ENCODE measurements around the gene ADK. TPM values are rescaled to one million over a fixed set of nuclear protein-coding genes. Genes with fewer than 3 reads are reported as not detected.

The ADK gene
- total and polyA plus RNA-seq, 2 donors from 2014 or later: 33.0 to 38.3 TPM

GRCh38 chr10:74593470-74593869 is 442.4 kb downstream of the ADK start:
- H3K4me3 ChIP-seq (ENCODE audit: low read length in 3 of 3): no peak overlapping the region
- peak in 2 of 5 donors; percentile 33 to 75 for DNase-seq
- H3K27me3 ChIP-seq (ENCODE audit: control insufficient read depth, insufficient read depth, low read length): no peaks in the 10 kb centered on the region
- intact Hi-C loops (cut with DNase I): no loop called here
- peaks cover 0 to 19% (median 2%) of the 10 kb centered on the region in 3 donors for H3K4me1 ChIP-seq (ENCODE audit: control insufficient read depth in 2 of 3, insufficient read depth in 2 of 3, low read depth in 1 of 3, low read length in 3 of 3)
- no peak overlapping the region for H3K9ac ChIP-seq (ENCODE audit: low read length in 3 of 3)
- FAIRE-seq: no peak
- H3K36me3 ChIP-seq (ENCODE audit: control insufficient read depth in 2 of 3, insufficient read depth in 3 of 3, low read length in 3 of 3): no peaks in the 10 kb centered on the region
- TF ChIP-seq CTCF (IDR thresholded peaks at IDR 0.05; ENCODE audit: borderline replicate concordance, extremely low read depth, insufficient read depth): no peak
- no peak overlapping the region for H3K27ac ChIP-seq (ENCODE audit: low read depth in 2 of 2, low read length in 2 of 2)
- H3K9me3 ChIP-seq (ENCODE audit: control insufficient read depth in 2 of 3, insufficient read depth in 1 of 3, low read length in 3 of 3): no peaks in the 10 kb centered on the region

- DNase-seq (no peak), FAIRE-seq (no peak)
- Histone ChIP-seq H3K27me3 (ENCODE audit: control insufficient read depth, insufficient read depth, low read length) (no peaks in the 10 kb centered on the region), H3K4me3 (ENCODE audit: low read length in 3 of 3) (no peak overlapping the region), H3K36me3 (ENCODE audit: control insufficient read depth in 2 of 3, insufficient read depth in 3 of 3, low read length in 3 of 3) (no peaks in the 10 kb centered on the region), H3K4me1 (ENCODE audit: control insufficient read depth in 2 of 3, insufficient read depth in 2 of 3, low read depth in 1 of 3, low read length in 3 of 3) (no peaks in the 10 kb centered on the region), H3K27ac (ENCODE audit: low read depth in 2 of 2, low read length in 2 of 2) (no peak overlapping the region), H3K9ac (ENCODE audit: low read length in 3 of 3) (no peak overlapping the region), H3K9me3 (ENCODE audit: control insufficient read depth in 2 of 3, insufficient read depth in 1 of 3, low read length in 3 of 3) (no peaks in the 10 kb centered on the region)
- intact Hi-C loops (cut with DNase I): no loop called here
- no peak for TF ChIP-seq CTCF (IDR thresholded peaks at IDR 0.05; ENCODE audit: borderline replicate concordance, extremely low read depth, insufficient read depth)
Observed at GRCh38 chr10:74596713-74597112, 445.7 kb downstream of the ADK start.

DNA sequence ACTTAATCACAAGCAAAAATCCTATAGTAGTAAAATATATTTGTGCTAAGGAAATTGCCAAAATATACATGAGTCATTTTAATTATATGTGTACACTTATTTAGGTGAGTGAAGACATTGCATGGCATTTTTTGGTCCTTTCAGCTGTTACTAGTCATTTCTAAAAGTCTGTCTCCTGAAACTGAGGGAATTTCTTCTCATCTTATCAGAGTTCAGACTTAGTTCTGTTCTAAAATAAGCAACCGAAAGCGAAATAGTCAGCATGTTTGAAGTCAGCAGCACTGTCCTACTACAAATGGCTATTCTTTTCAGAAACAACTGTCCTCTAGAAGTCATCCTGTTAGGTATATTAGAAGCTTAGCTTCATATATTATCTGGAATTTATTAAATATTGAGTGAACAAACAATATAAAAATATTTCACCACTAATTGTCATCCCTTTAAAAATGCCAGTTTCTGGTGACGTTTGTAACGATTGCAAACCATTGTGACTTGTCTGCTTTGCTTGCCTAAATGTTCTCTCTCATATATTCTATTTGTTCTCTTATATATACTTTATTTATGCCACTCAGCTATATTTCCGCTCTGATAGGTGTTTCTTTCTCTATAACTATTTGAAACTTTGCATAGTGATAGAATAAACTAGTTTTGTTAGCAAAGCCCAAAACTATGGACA is 448.0 kb downstream of the ADK start:
- H3K9ac ChIP-seq (ENCODE audit: low read length in 3 of 3): peak overlapping the region in 1 of 3 donors; percentile 12
- no peak for TF ChIP-seq CTCF (IDR thresholded peaks at IDR 0.05; ENCODE audit: borderline replicate concordance, extremely low read depth, insufficient read depth)
- no peak overlapping the region for H3K4me3 ChIP-seq (ENCODE audit: low read length in 3 of 3)
- no peaks in the 10 kb centered on the region for H3K36me3 ChIP-seq (ENCODE audit: control insufficient read depth in 2 of 3, insufficient read depth in 3 of 3, low read length in 3 of 3)
- H3K27me3 ChIP-seq (ENCODE audit: control insufficient read depth, insufficient read depth, low read length): no peaks in the 10 kb centered on the region
- H3K27ac ChIP-seq (ENCODE audit: low read depth in 2 of 2, low read length in 2 of 2): peak overlapping the region in 1 of 2 donors; percentile 13
- H3K4me1 ChIP-seq (ENCODE audit: control insufficient read depth in 2 of 3, insufficient read depth in 2 of 3, low read depth in 1 of 3, low read length in 3 of 3): no peaks in the 10 kb centered on the region
- FAIRE-seq (no peak), DNase-seq (peak in 1 of 5 donors; percentile 31)
- intact Hi-C loops (cut with DNase I): no loop called here
- no peaks in the 10 kb centered on the region for H3K9me3 ChIP-seq (ENCODE audit: control insufficient read depth in 2 of 3, insufficient read depth in 1 of 3, low read length in 3 of 3)
